GM19351 (cell line): Measurements from ENCODE around the gene PDGFRB.
A peak's percentile ranks its signal among the peaks of the same experiment; 100 is the strongest.

Source experiments
- ATAC-seq: cut with Tn5 transposase; IDR thresholded peaks from one replicate; pipeline ENCODE4 v1.9.1; 2021; ENCODE audit warnings: mild to moderate bottlenecking, moderate library complexity; ENCODE audit not compliant: unreplicated experiment

The PDGFRB gene

GRCh38 chr5:150070821-150071220 is 84.8 kb downstream of the PDGFRB start:
- ATAC-seq = no peak

- ATAC-seq = no peak
These were observed 85.7 kb downstream of the PDGFRB start for GRCh38 chr5:150069672-150070627.

GRCh38 chr5:150068961-150069645 is 86.5 kb downstream of the PDGFRB start:
- no peak for ATAC-seq

GRCh38 chr5:150068472-150068871 is 87.2 kb downstream of the PDGFRB start:
- ATAC-seq = no peak

GRCh38 chr5:150068071-150068470 is 87.6 kb downstream of the PDGFRB start:
- no peak for ATAC-seq

- peak; percentile 18 for ATAC-seq
These were observed 88.2 kb downstream of the PDGFRB start for GRCh38 chr5:150067405-150067960.

GRCh38 chr5:150066901-150067396 is 88.7 kb downstream of the PDGFRB start:
- peak; percentile 59 for ATAC-seq

GRCh38 chr5:150066436-150066835 is 89.2 kb downstream of the PDGFRB start:
- ATAC-seq = no peak

- no peak for ATAC-seq
These were observed 89.8 kb downstream of the PDGFRB start for GRCh38 chr5:150065886-150066285.

GRCh38 chr5:150065346-150065745 is 90.3 kb downstream of the PDGFRB start:
- ATAC-seq = no peak

- ATAC-seq = no peak
These were observed 90.9 kb downstream of the PDGFRB start for GRCh38 chr5:150064681-150065220.
